ENCODE measurements around the gene IL10.

IL10 gene

DNA sequence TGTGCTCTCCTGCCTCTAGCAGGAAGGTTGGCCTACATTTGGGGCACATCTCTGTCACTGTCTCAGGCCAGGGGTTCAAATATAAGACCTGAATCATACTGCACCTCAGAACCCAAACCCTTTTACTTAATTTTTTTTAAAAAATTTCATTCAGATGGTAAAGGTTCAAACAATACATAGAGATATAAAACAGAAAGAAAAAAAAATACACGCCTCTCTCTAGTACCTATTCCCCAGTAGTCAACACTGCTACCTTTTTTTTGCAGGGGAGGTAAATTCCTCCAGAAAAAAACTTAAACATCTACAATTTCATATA lies 54.7 kb downstream of the IL10 start:
- DNase-seq: no peak
- intact Hi-C loops (cut with DNase I): no loop called here

All from posterior cingulate gyrus (tissue), 11 donors.